ENCODE measurements around the gene CELF2.

GRCh38 chr10:11142777-11143176 is 125.1 kb downstream of the CELF2 start:
- TF ChIP-seq POLR2AphosphoS5 (IDR thresholded peaks at IDR 0.05) (no peak), CTCF (IDR thresholded peaks at IDR 0.05; ENCODE audit: poor library complexity, severe bottlenecking) (no peak)
